Measurements from ENCODE around the gene CDC26. TPM values are rescaled to one million over a fixed set of nuclear protein-coding genes. Genes with fewer than 3 reads are reported as not detected.
A peak's percentile ranks its signal among the peaks of the same experiment; 100 is the strongest.
"Not testable (repeated sequence)": the region's sequence is repeated elsewhere in the genome, so short reads cannot be mapped to it uniquely, and the experiment has no call there.

CDC26 gene
- total and polyA plus RNA-seq, 2 donors = 25.5 to 35.2 TPM

- Histone ChIP-seq H3K4me3 (ENCODE audit: low read depth, low read length) (no peak within 1 kb of the TSS), H3K27ac (ENCODE audit: low read depth) (no peak within 1 kb of the TSS), H3K4me1 (ENCODE audit: insufficient read depth) (no peaks in the 10 kb centered on the region), H3K36me3 (ENCODE audit: insufficient read depth) (no peaks in the 10 kb centered on the region)
- WGBS = 76% methylated on average over 25 of the region's 25 CpGs
- no peak for DNase-seq (ENCODE audit: extremely low spot score)
Observed at GRCh38 chr9:113302792-113303418, 27.5 kb upstream of the CDC26 start, which contains the start of gene RNF183. RNF183 (minus strand) TSS chr9:113303376; CDS start chr9:113298184, 5,192 bp downstream.

- Histone ChIP-seq H3K4me3 (ENCODE audit: low read depth, low read length) (no peak overlapping the region), H3K4me1 (ENCODE audit: insufficient read depth) (no peaks in the 10 kb centered on the region), H3K27ac (ENCODE audit: low read depth) (no peak overlapping the region), H3K36me3 (ENCODE audit: insufficient read depth) (no peaks in the 10 kb centered on the region)
- no peak for DNase-seq (ENCODE audit: extremely low spot score)
- WGBS = 88% methylated on average over 8 of the region's 8 CpGs
Observed at GRCh38 chr9:113301548-113301947, 26.2 kb upstream of the CDC26 start.

GRCh38 chr9:113299800-113300292, 24.5 kb upstream of the CDC26 start:
- Histone ChIP-seq H3K4me1 (ENCODE audit: insufficient read depth) (no peaks in the 10 kb centered on the region), H3K4me3 (ENCODE audit: low read depth, low read length) (no peak overlapping the region), H3K27ac (ENCODE audit: low read depth) (no peak overlapping the region), H3K36me3 (ENCODE audit: insufficient read depth) (no peaks in the 10 kb centered on the region)
- DNase-seq (ENCODE audit: extremely low spot score) = peak; percentile 37
- 27% methylated on average over 8 of the region's 8 CpGs for WGBS

GRCh38 chr9:113298924-113299770, 23.8 kb upstream of the CDC26 start:
- no peaks in the 10 kb centered on the region for H3K36me3 ChIP-seq (ENCODE audit: insufficient read depth)
- WGBS = 86% methylated on average over 15 of the region's 15 CpGs

GRCh38 chr9:113298311-113298710, 22.9 kb upstream of the CDC26 start:
- Histone ChIP-seq H3K4me1 (ENCODE audit: insufficient read depth) (no peaks in the 10 kb centered on the region), H3K36me3 (ENCODE audit: insufficient read depth) (no peaks in the 10 kb centered on the region), H3K4me3 (ENCODE audit: low read depth, low read length) (no peak overlapping the region), H3K27ac (ENCODE audit: low read depth) (no peak overlapping the region)
- no peak for DNase-seq (ENCODE audit: extremely low spot score)
- 88% methylated on average over 8 of the region's 8 CpGs for WGBS

More at GRCh38 chr9:113298924-113299770, 23.8 kb upstream of the CDC26 start:
- DNase-seq (ENCODE audit: extremely low spot score) = no peak
- H3K27ac ChIP-seq (ENCODE audit: low read depth) = no peak overlapping the region
- H3K4me1 ChIP-seq (ENCODE audit: insufficient read depth) = no peaks in the 10 kb centered on the region
- no peak overlapping the region for H3K4me3 ChIP-seq (ENCODE audit: low read depth, low read length)

GRCh38 chr9:113296796-113297558, 21.6 kb upstream of the CDC26 start:
- WGBS = 59% methylated on average over 9 of the region's 9 CpGs
- H3K36me3 ChIP-seq (ENCODE audit: insufficient read depth) = no peaks in the 10 kb centered on the region
- DNase-seq (ENCODE audit: extremely low spot score) = no peak

GRCh38 chr9:113296247-113296646, 20.9 kb upstream of the CDC26 start:
- not testable (repeated sequence) for DNase-seq (ENCODE audit: extremely low spot score); H3K4me1 ChIP-seq (ENCODE audit: insufficient read depth); H3K36me3 ChIP-seq (ENCODE audit: insufficient read depth); H3K27ac ChIP-seq (ENCODE audit: low read depth); H3K4me3 ChIP-seq (ENCODE audit: low read depth, low read length)
- 75% methylated on average over 8 of the region's 8 CpGs for WGBS

More at GRCh38 chr9:113296796-113297558, 21.6 kb upstream of the CDC26 start:
- Histone ChIP-seq H3K4me3 (ENCODE audit: low read depth, low read length) (no peak overlapping the region), H3K4me1 (ENCODE audit: insufficient read depth) (no peaks in the 10 kb centered on the region), H3K27ac (ENCODE audit: low read depth) (no peak overlapping the region)

- H3K36me3 ChIP-seq (ENCODE audit: insufficient read depth) = peaks cover 4% of the 10 kb centered on the region
Observed at GRCh38 chr9:113293285-113293878, 18.0 kb upstream of the CDC26 start.

GRCh38 chr9:113290052-113290607, 14.8 kb upstream of the CDC26 start:
- Histone ChIP-seq H3K27ac (ENCODE audit: low read depth) (no peak overlapping the region), H3K36me3 (ENCODE audit: insufficient read depth) (peaks cover 10% of the 10 kb centered on the region), H3K4me3 (ENCODE audit: low read depth, low read length) (no peak overlapping the region), H3K4me1 (ENCODE audit: insufficient read depth) (no peaks in the 10 kb centered on the region)
- no peak for DNase-seq (ENCODE audit: extremely low spot score)
- 93% methylated on average over 6 of the region's 6 CpGs for WGBS

More at GRCh38 chr9:113293285-113293878, 18.0 kb upstream of the CDC26 start:
- no peak overlapping the region for H3K4me3 ChIP-seq (ENCODE audit: low read depth, low read length)
- 78% methylated on average over 7 of the region's 7 CpGs for WGBS
- H3K4me1 ChIP-seq (ENCODE audit: insufficient read depth) = no peaks in the 10 kb centered on the region
- no peak overlapping the region for H3K27ac ChIP-seq (ENCODE audit: low read depth)
- DNase-seq (ENCODE audit: extremely low spot score) = no peak

GRCh38 chr9:113289091-113289490, 13.7 kb upstream of the CDC26 start:
- peaks cover 15% of the 10 kb centered on the region for H3K36me3 ChIP-seq (ENCODE audit: insufficient read depth)
- DNase-seq (ENCODE audit: extremely low spot score) = no peak
- no peaks in the 10 kb centered on the region for H3K4me1 ChIP-seq (ENCODE audit: insufficient read depth)
- H3K4me3 ChIP-seq (ENCODE audit: low read depth, low read length) = no peak overlapping the region
- WGBS = 98% methylated on average over 2 of the region's 2 CpGs
- no peak overlapping the region for H3K27ac ChIP-seq (ENCODE audit: low read depth)

GRCh38 chr9:113281356-113281755, 6.0 kb upstream of the CDC26 start:
- DNase-seq (ENCODE audit: extremely low spot score) = no peak
- Histone ChIP-seq H3K27ac (ENCODE audit: low read depth) (no peak overlapping the region), H3K4me3 (ENCODE audit: low read depth, low read length) (no peak overlapping the region), H3K36me3 (ENCODE audit: insufficient read depth) (peaks cover 19% of the 10 kb centered on the region), H3K4me1 (ENCODE audit: insufficient read depth) (no peaks in the 10 kb centered on the region)
- 98% methylated on average over 4 of the region's 4 CpGs for WGBS

- H3K27ac ChIP-seq (ENCODE audit: low read depth) = no peak overlapping the region
- no peaks in the 10 kb centered on the region for H3K4me1 ChIP-seq (ENCODE audit: insufficient read depth)
- no peak for DNase-seq (ENCODE audit: extremely low spot score)
- H3K4me3 ChIP-seq (ENCODE audit: low read depth, low read length) = no peak overlapping the region
- WGBS = 90% methylated on average over 4 of the region's 4 CpGs
- peaks cover 14% of the 10 kb centered on the region for H3K36me3 ChIP-seq (ENCODE audit: insufficient read depth)
Observed at GRCh38 chr9:113278840-113279239, 3.5 kb upstream of the CDC26 start.

All from urinary bladder (tissue), 4 donors.